ENCODE results near the gene PPP4R2.
"Not testable (repeated sequence)": the region's sequence is repeated elsewhere in the genome, so short reads cannot be mapped to it uniquely, and the experiment has no call there.

Gene PPP4R2

GRCh38 chr3:73003050-73003449 lies 6.4 kb downstream of the PPP4R2 start:
- no CpG with 5 or more reads among the region's 8 CpGs for WGBS (ENCODE audit: extremely low coverage, insufficient coverage, insufficient read length)
- H3K27ac ChIP-seq (ENCODE audit: low read depth, low read length); H3K18ac ChIP-seq (ENCODE audit: low read length); H3K9me3 ChIP-seq (ENCODE audit: insufficient read depth, low read depth, low read length); H2AFZ ChIP-seq (ENCODE audit: insufficient read depth, low read length, poor library complexity); H2BK5ac ChIP-seq (ENCODE audit: low read depth, low read length, poor library complexity); H4K8ac ChIP-seq (ENCODE audit: low read depth, low read length); H3K4me1 ChIP-seq (ENCODE audit: control insufficient read depth in 1 of 2, insufficient read depth in 2 of 2, low read length in 2 of 2); H2AK5ac ChIP-seq (ENCODE audit: low read length); H3K4me2 ChIP-seq (ENCODE audit: low read length); H3K23ac ChIP-seq (ENCODE audit: low read length); DNase-seq; H2BK120ac ChIP-seq (ENCODE audit: insufficient read depth, low read length, poor library complexity); H3K9ac ChIP-seq (ENCODE audit: low read length); H3K14ac ChIP-seq (ENCODE audit: low read length); H2BK12ac ChIP-seq (ENCODE audit: low read length); H3K27me3 ChIP-seq (ENCODE audit: insufficient read depth, low read length); H4K91ac ChIP-seq (ENCODE audit: low read depth, low read length); H3K4me3 ChIP-seq (ENCODE audit: low read depth, low read length); H3K79me1 ChIP-seq (ENCODE audit: low read length); H4K12ac ChIP-seq (ENCODE audit: low read depth, low read length): not testable (repeated sequence)
- H3K4ac ChIP-seq (ENCODE audit: low read depth, low read length) = peak overlapping the region; percentile 94
- H3K79me2 ChIP-seq (ENCODE audit: control insufficient read depth, insufficient read depth, low read length, poor library complexity) = peaks cover 28% of the 10 kb centered on the region
- H3K36me3 ChIP-seq (ENCODE audit: control insufficient read depth in 1 of 2, insufficient read depth in 2 of 2, low read length in 2 of 2) = peaks cover 29 to 31% of the 10 kb centered on the region in 2 experiments

DNA sequence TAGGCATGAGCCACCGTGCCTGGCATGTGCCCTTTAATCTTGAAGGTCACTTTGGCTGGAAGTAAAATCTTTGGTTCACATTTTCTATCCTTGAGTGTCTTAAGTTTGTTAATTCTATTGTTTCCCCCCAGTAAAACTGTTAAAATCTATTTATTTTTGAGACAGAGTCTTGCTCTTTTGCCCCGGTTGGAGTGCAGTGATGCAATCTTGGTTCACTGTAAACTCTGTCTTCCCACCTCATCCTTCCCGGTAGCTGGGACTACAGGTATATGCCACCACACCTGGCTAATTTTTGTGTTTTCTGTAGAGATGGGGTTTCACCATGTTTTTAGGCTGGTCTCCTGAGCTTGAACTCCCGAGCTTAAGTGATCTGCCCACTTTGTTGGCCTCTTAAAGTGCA lies 7.7 kb downstream of the PPP4R2 start:
- Histone ChIP-seq H3K18ac (ENCODE audit: low read length) (no peak overlapping the region), H3K9me3 (ENCODE audit: insufficient read depth, low read depth, low read length) (no peaks in the 10 kb centered on the region), H3K27ac (ENCODE audit: low read depth, low read length) (no peak overlapping the region), H2BK120ac (ENCODE audit: insufficient read depth, low read length, poor library complexity) (no peak overlapping the region), H2AK5ac (ENCODE audit: low read length) (no peak overlapping the region), H2BK12ac (ENCODE audit: low read length) (no peak overlapping the region), H3K4me2 (ENCODE audit: low read length) (no peak overlapping the region), H3K36me3 (ENCODE audit: control insufficient read depth in 1 of 2, insufficient read depth in 2 of 2, low read length in 2 of 2) (peaks cover 29 to 31% of the 10 kb centered on the region in 2 experiments), H2BK5ac (ENCODE audit: low read depth, low read length, poor library complexity) (no peak overlapping the region), H3K79me1 (ENCODE audit: low read length) (no peaks in the 10 kb centered on the region), H3K23ac (ENCODE audit: low read length) (no peak overlapping the region), H3K14ac (ENCODE audit: low read length) (no peak overlapping the region), H3K79me2 (ENCODE audit: control insufficient read depth, insufficient read depth, low read length, poor library complexity) (peaks cover 28% of the 10 kb centered on the region), H4K12ac (ENCODE audit: low read depth, low read length) (no peak overlapping the region), H4K91ac (ENCODE audit: low read depth, low read length) (no peak overlapping the region), H4K8ac (ENCODE audit: low read depth, low read length) (no peak overlapping the region), H3K9ac (ENCODE audit: low read length) (no peak overlapping the region), H3K4me3 (ENCODE audit: low read depth, low read length) (no peak overlapping the region), H3K27me3 (ENCODE audit: insufficient read depth, low read length) (no peaks in the 10 kb centered on the region), H3K4me1 (ENCODE audit: control insufficient read depth in 1 of 2, insufficient read depth in 2 of 2, low read length in 2 of 2) (peaks cover 0 to 7% of the 10 kb centered on the region in 2 experiments), H2AFZ (ENCODE audit: insufficient read depth, low read length, poor library complexity) (no peak overlapping the region), H3K4ac (ENCODE audit: low read depth, low read length) (peak overlapping the region; percentile 68)
- WGBS (ENCODE audit: extremely low coverage, insufficient coverage, insufficient read length) = no CpG with 5 or more reads among the region's 4 CpGs
- DNase-seq = no peak

- Histone ChIP-seq H2AFZ (ENCODE audit: insufficient read depth, low read length, poor library complexity) (no peak overlapping the region), H3K4me2 (ENCODE audit: low read length) (no peak overlapping the region), H3K79me1 (ENCODE audit: low read length) (no peaks in the 10 kb centered on the region), H3K4ac (ENCODE audit: low read depth, low read length) (peak overlapping the region; percentile 16), H4K12ac (ENCODE audit: low read depth, low read length) (no peak overlapping the region), H3K27me3 (ENCODE audit: insufficient read depth, low read length) (no peaks in the 10 kb centered on the region), H2BK5ac (ENCODE audit: low read depth, low read length, poor library complexity) (no peak overlapping the region), H4K91ac (ENCODE audit: low read depth, low read length) (no peak overlapping the region), H2BK12ac (ENCODE audit: low read length) (no peak overlapping the region), H3K9ac (ENCODE audit: low read length) (no peak overlapping the region), H3K36me3 (ENCODE audit: control insufficient read depth in 1 of 2, insufficient read depth in 2 of 2, low read length in 2 of 2) (peaks cover 26 to 32% of the 10 kb centered on the region in 2 experiments), H3K79me2 (ENCODE audit: control insufficient read depth, insufficient read depth, low read length, poor library complexity) (peaks cover 38% of the 10 kb centered on the region), H2AK5ac (ENCODE audit: low read length) (no peak overlapping the region), H3K18ac (ENCODE audit: low read length) (no peak overlapping the region), H3K4me1 (ENCODE audit: control insufficient read depth in 1 of 2, insufficient read depth in 2 of 2, low read length in 2 of 2) (peaks cover 0 to 3% of the 10 kb centered on the region in 2 experiments), H4K8ac (ENCODE audit: low read depth, low read length) (no peak overlapping the region), H3K14ac (ENCODE audit: low read length) (no peak overlapping the region), H2BK120ac (ENCODE audit: insufficient read depth, low read length, poor library complexity) (no peak overlapping the region), H3K4me3 (ENCODE audit: low read depth, low read length) (no peak overlapping the region), H3K27ac (ENCODE audit: low read depth, low read length) (no peak overlapping the region), H3K23ac (ENCODE audit: low read length) (no peak overlapping the region), H3K9me3 (ENCODE audit: insufficient read depth, low read depth, low read length) (no peaks in the 10 kb centered on the region)
- no CpG with 5 or more reads among the region's 6 CpGs for WGBS (ENCODE audit: extremely low coverage, insufficient coverage, insufficient read length)
- DNase-seq = no peak
Measured at GRCh38 chr3:73007992-73008712, 11.5 kb downstream of the PPP4R2 start.

GRCh38 chr3:73009008-73009407 lies 12.4 kb downstream of the PPP4R2 start:
- no peak for DNase-seq
- Histone ChIP-seq H2BK5ac (ENCODE audit: low read depth, low read length, poor library complexity) (no peak overlapping the region), H2BK120ac (ENCODE audit: insufficient read depth, low read length, poor library complexity) (no peak overlapping the region), H3K14ac (ENCODE audit: low read length) (no peak overlapping the region), H3K4me3 (ENCODE audit: low read depth, low read length) (no peak overlapping the region), H4K91ac (ENCODE audit: low read depth, low read length) (no peak overlapping the region), H3K9me3 (ENCODE audit: insufficient read depth, low read depth, low read length) (no peaks in the 10 kb centered on the region), H3K27ac (ENCODE audit: low read depth, low read length) (no peak overlapping the region), H4K12ac (ENCODE audit: low read depth, low read length) (no peak overlapping the region), H3K79me2 (ENCODE audit: control insufficient read depth, insufficient read depth, low read length, poor library complexity) (peaks cover 39% of the 10 kb centered on the region), H3K79me1 (ENCODE audit: low read length) (no peaks in the 10 kb centered on the region), H3K18ac (ENCODE audit: low read length) (no peak overlapping the region), H3K36me3 (ENCODE audit: control insufficient read depth in 1 of 2, insufficient read depth in 2 of 2, low read length in 2 of 2) (peaks cover 23 to 26% of the 10 kb centered on the region in 2 experiments), H3K4me2 (ENCODE audit: low read length) (no peak overlapping the region), H3K4me1 (ENCODE audit: control insufficient read depth in 1 of 2, insufficient read depth in 2 of 2, low read length in 2 of 2) (peaks cover 0 to 2% of the 10 kb centered on the region in 2 experiments), H2AFZ (ENCODE audit: insufficient read depth, low read length, poor library complexity) (no peak overlapping the region), H2AK5ac (ENCODE audit: low read length) (no peak overlapping the region), H3K23ac (ENCODE audit: low read length) (no peak overlapping the region), H4K8ac (ENCODE audit: low read depth, low read length) (no peak overlapping the region), H2BK12ac (ENCODE audit: low read length) (no peak overlapping the region), H3K4ac (ENCODE audit: low read depth, low read length) (peak overlapping the region; percentile 91), H3K9ac (ENCODE audit: low read length) (no peak overlapping the region), H3K27me3 (ENCODE audit: insufficient read depth, low read length) (no peaks in the 10 kb centered on the region)
- 100% methylated on average over 2 of the region's 4 CpGs for WGBS (ENCODE audit: extremely low coverage, insufficient coverage, insufficient read length)

Measured in trophoblast cell (in vitro differentiated cells and primary cell).